PFSK-1 (cell line): Measurements from ENCODE around the gene WDR86.

Source experiments
- POLR2AphosphoS5 ChIP-seq: IDR thresholded peaks from 2 replicates; pipeline ENCODE4 v1.6.1; 2012; ENCODE audit warnings: low read depth, mild to moderate bottlenecking, control low read depth, low read length, moderate library complexity
- REST ChIP-seq, 2 experiments: IDR thresholded peaks; 2 replicates each; pipeline versions ENCODE4 v1.6.1 to v1.8.0; 2011 to 2012; ENCODE audit warnings: low read depth in 2 of 2, low read length in 2 of 2, control low read depth in 1 of 2, inconsistent platforms in 1 of 2, mild to moderate bottlenecking in 1 of 2, moderate library complexity in 1 of 2; ENCODE audit not compliant: insufficient read depth in 1 of 2
- TAF1 ChIP-seq: IDR thresholded peaks from 2 replicates; pipeline ENCODE4 v1.6.1; 2012; ENCODE audit warnings: low read length, control low read depth, borderline replicate concordance; ENCODE audit not compliant: insufficient read depth

- TF ChIP-seq REST (IDR thresholded peaks at IDR 0.05; ENCODE audit: insufficient read depth in 1 of 2, low read depth in 2 of 2, low read length in 2 of 2) (no peak), TAF1 (no peak), POLR2AphosphoS5 (no peak)
Observed at GRCh38 chr7:151342811-151343210, 67.0 kb downstream of the WDR86 start.
